Hepatocyte (in vitro differentiated cells): ENCODE results near the gene TUBA4B. TPM values are rescaled to one million over a fixed set of nuclear protein-coding genes. Genes with fewer than 3 reads are reported as not detected.

Experiments used
- DNase-seq: peaks from one replicate; pipeline ENCODE4 v3.0.0-alpha.2; 2016; ENCODE audit warnings: low spot score
- H2AFZ ChIP-seq: fragments of 200-600 bp; sonication (generic); 2 replicates; pipeline ENCODE4 v1.6.0; 2016; ENCODE audit warnings: antibody characterized with exemption, mild to moderate bottlenecking
- H3K27ac ChIP-seq: fragments of 200-600 bp; sonication (generic); 2 replicates; pipeline ENCODE4 v1.5.1; 2016; ENCODE audit warnings: mild to moderate bottlenecking
- H3K27me3 ChIP-seq: fragments of 200-600 bp; sonication (generic); 2 replicates; pipeline ENCODE4 v1.6.1; 2016
- H3K36me3 ChIP-seq: fragments of 200-600 bp; sonication (generic); replicated peaks from 2 replicates; pipeline ENCODE4 v1.5.1; 2016; ENCODE audit warnings: low read depth; ENCODE audit not compliant: insufficient read depth
- H3K4me1 ChIP-seq: fragments of 200-600 bp; sonication (generic); 2 replicates; pipeline ENCODE4 v1.5.1; 2016; ENCODE audit warnings: mild to moderate bottlenecking, moderate library complexity; ENCODE audit not compliant: insufficient read depth
- H3K4me2 ChIP-seq: fragments of 200-600 bp; sonication (generic); 2 replicates; pipeline ENCODE4 v1.6.0; 2016
- H3K4me3 ChIP-seq: fragments of 200-600 bp; sonication (generic); 2 replicates; pipeline ENCODE4 v1.5.1; 2016; ENCODE audit warnings: mild to moderate bottlenecking
- H3K79me2 ChIP-seq: fragments of 200-600 bp; sonication (generic); 2 replicates; pipeline ENCODE4 v1.6.0; 2017; ENCODE audit warnings: mild to moderate bottlenecking
- H3K9me2 ChIP-seq: fragments of 200-600 bp; sonication (generic); replicated peaks from 2 replicates; pipeline ENCODE4 v1.6.0; 2017; ENCODE audit warnings: mild to moderate bottlenecking; ENCODE audit not compliant: insufficient read depth
- H3K9me3 ChIP-seq: fragments of 200-600 bp; sonication (generic); 2 replicates; pipeline ENCODE4 v1.5.1; 2016; ENCODE audit warnings: low read depth, mild to moderate bottlenecking
- H4K20me1 ChIP-seq: fragments of 200-600 bp; sonication (generic); 2 replicates; pipeline ENCODE4 v1.6.0; 2016; ENCODE audit warnings: mild to moderate bottlenecking; ENCODE audit not compliant: insufficient read depth, poor library complexity, severe bottlenecking
- CTCF ChIP-seq: fragments of 200-600 bp; sonication (generic); IDR thresholded peaks from 2 replicates; pipeline ENCODE4 v1.5.1; 2016; ENCODE audit warnings: antibody characterized with exemption, mild to moderate bottlenecking; ENCODE audit not compliant: poor library complexity
- EZH2 ChIP-seq: fragments of 200-600 bp; sonication (generic); IDR thresholded peaks from 2 replicates; pipeline ENCODE4 v1.6.1; 2016; ENCODE audit warnings: antibody characterized with exemption, mild to moderate bottlenecking, borderline replicate concordance
- EZH2phosphoT487 ChIP-seq: fragments of 200-600 bp; sonication (generic); IDR thresholded peaks from one replicate; pipeline ENCODE4 v1.6.1; 2018; ENCODE audit warnings: antibody characterized with exemption, mild to moderate bottlenecking, low read depth, moderate library complexity; ENCODE audit not compliant: unreplicated experiment, severe bottlenecking
- WGBS: methylation state at CpG from one replicate; pipeline ENCODE4 v1.1.6; 2016; ENCODE audit warnings: low lambda C conversion rate; ENCODE audit errors: missing lambda C conversion rate; 5-methylcytosine and 5-hydroxymethylcytosine counted together
- polyA plus RNA-seq: library from polyadenylated mRNA; unstranded; fragments of >200 nt; fragmentation: Nextera tagmentation; extraction: Ambion mirVana; gene quantifications from 2 replicates; pipeline ENCODE4 v1.2.1, GENCODE V29; 2016
- total RNA-seq: library from RNA; depleted of rRNA; stranded (reverse); fragments of >200 nt; gene quantifications from 2 replicates; pipeline ENCODE4 v1.2.3, GENCODE V29; 2014

The TUBA4B gene
- total and polyA plus RNA-seq, 2 experiments from 2014 or later = 0.13 TPM; not detected in 1

GRCh38 chr2:219268294-219268693 is 15.3 kb downstream of the TUBA4B start:
- WGBS = 92% methylated on average over 2 of the region's 2 CpGs
- H3K27ac ChIP-seq = no peak overlapping the region
- H3K9me3 ChIP-seq = no peaks in the 10 kb centered on the region
- TF ChIP-seq CTCF (no peak), EZH2 (no peak), EZH2phosphoT487 (no peak)
- H3K4me2 ChIP-seq = no peak overlapping the region
- H3K9me2 ChIP-seq = no peaks in the 10 kb centered on the region
- H4K20me1 ChIP-seq = no peaks in the 10 kb centered on the region
- H2AFZ ChIP-seq = no peak overlapping the region
- no peaks in the 10 kb centered on the region for H3K79me2 ChIP-seq
- no peaks in the 10 kb centered on the region for H3K27me3 ChIP-seq
- no peaks in the 10 kb centered on the region for H3K4me1 ChIP-seq
- H3K4me3 ChIP-seq = no peak overlapping the region
- H3K36me3 ChIP-seq = no peaks in the 10 kb centered on the region
- no peak for DNase-seq

GRCh38 chr2:219269362-219270054 is 16.5 kb downstream of the TUBA4B start:
- no peaks in the 10 kb centered on the region for H3K9me2 ChIP-seq
- H2AFZ ChIP-seq = no peak overlapping the region
- no peaks in the 10 kb centered on the region for H3K36me3 ChIP-seq
- WGBS = 73% methylated on average over 8 of the region's 8 CpGs
- peak; percentile 68 for DNase-seq
- no peaks in the 10 kb centered on the region for H3K79me2 ChIP-seq
- H3K4me2 ChIP-seq = no peak overlapping the region
- TF ChIP-seq CTCF (no peak), EZH2 (no peak), EZH2phosphoT487 (no peak)
- H3K4me3 ChIP-seq = no peak overlapping the region
- H3K27me3 ChIP-seq = no peaks in the 10 kb centered on the region
- H3K4me1 ChIP-seq = no peaks in the 10 kb centered on the region
- no peak overlapping the region for H3K27ac ChIP-seq
- H3K9me3 ChIP-seq = no peaks in the 10 kb centered on the region
- H4K20me1 ChIP-seq = no peaks in the 10 kb centered on the region

- Histone ChIP-seq H3K4me1 (no peaks in the 10 kb centered on the region), H3K27me3 (no peaks in the 10 kb centered on the region), H2AFZ (no peak overlapping the region), H3K9me3 (no peaks in the 10 kb centered on the region), H3K4me2 (no peak overlapping the region), H3K9me2 (no peaks in the 10 kb centered on the region), H3K79me2 (no peaks in the 10 kb centered on the region), H3K4me3 (no peak overlapping the region), H3K36me3 (no peaks in the 10 kb centered on the region), H3K27ac (no peak overlapping the region), H4K20me1 (no peaks in the 10 kb centered on the region)
- DNase-seq = no peak
- TF ChIP-seq EZH2 = no peak
- no peak for TF ChIP-seq EZH2phosphoT487
- TF ChIP-seq CTCF = no peak
- 85% methylated on average over 5 of the region's 5 CpGs for WGBS
Measured at GRCh38 chr2:219270055-219270372, 17.0 kb downstream of the TUBA4B start.
